H1 (cell line): ENCODE measurements around the gene KDM2A. TPM values are rescaled to one million over a fixed set of nuclear protein-coding genes. Genes with fewer than 3 reads are reported as not detected.

ENCODE experiments used
- CTCF ChIA-PET: fragments of 300-600 bp; sonication (Branson Sonifier 250); formaldehyde crosslinking; loops from one replicate; lab custom pipeline; 2021; ENCODE audit not compliant: partially characterized antibody; lab: Charles Lee
- POLR2A ChIA-PET: fragments of 300-600 bp; sonication (Branson Sonifier 250); formaldehyde crosslinking; loops from one replicate; lab custom pipeline; 2021; ENCODE audit warnings: inconsistent platforms; ENCODE audit not compliant: partially characterized antibody; lab: Charles Lee
- DNase-seq, 2 experiments: peaks; one replicate each; pipeline versions ENCODE4 v3.0.0 to v3.0.0-alpha.2; 2010 to 2022; ENCODE audit warnings: low spot score in 2 of 2, low read depth in 1 of 2, mixed read lengths in 1 of 2
- FAIRE-seq: peaks from 2 replicates; lab custom pipeline; 2011; peaks lifted over from hg19 to GRCh38; lab: Jason Lieb, UNC
- H2AFZ ChIP-seq: 2 replicates; pipeline ENCODE4 v1.8.1; 2012; ENCODE audit warnings: low read length, inconsistent platforms
- H2AK5ac ChIP-seq: 2 replicates; pipeline ENCODE4 v1.6.1; 2013; ENCODE audit warnings: low read depth, low read length
- H2BK120ac ChIP-seq: replicated peaks from 2 replicates; pipeline ENCODE3; 2013; ENCODE audit warnings: low read depth, low read length, inconsistent platforms
- H2BK12ac ChIP-seq: 2 replicates; pipeline ENCODE4 v1.6.1; 2013; ENCODE audit warnings: low read depth, low read length
- H2BK15ac ChIP-seq: 2 replicates; pipeline ENCODE4 v1.6.1; 2013; ENCODE audit warnings: low read length
- H2BK20ac ChIP-seq: 2 replicates; pipeline ENCODE4 v1.6.1; 2013; ENCODE audit warnings: low read length
- H2BK5ac ChIP-seq: 2 replicates; pipeline ENCODE4 v1.6.1; 2013; ENCODE audit warnings: low read depth, low read length
- H3K14ac ChIP-seq: 2 replicates; pipeline ENCODE4 v1.6.1; 2013; ENCODE audit warnings: inconsistent platforms; ENCODE audit not compliant: insufficient read length
- H3K18ac ChIP-seq: 2 replicates; pipeline ENCODE4 v1.6.1; 2013; ENCODE audit warnings: low read length; ENCODE audit errors: extremely low read depth
- H3K23ac ChIP-seq: 2 replicates; pipeline ENCODE4 v1.6.1; 2013; ENCODE audit warnings: inconsistent platforms; ENCODE audit not compliant: insufficient read length
- H3K23me2 ChIP-seq: 2 replicates; pipeline ENCODE4 v1.6.1; 2013; ENCODE audit warnings: low read depth, low read length
- H3K27ac ChIP-seq: 2 replicates; pipeline ENCODE4 v1.6.1; 2011; ENCODE audit warnings: low read depth, low read length, inconsistent platforms
- H3K27me3 ChIP-seq, 4 experiments: replicated peaks in 1 of 4; 1 replicate in 1 of 4; 2 replicates in 3 of 4; pipeline versions ENCODE4 v1.6.1 to v1.8.1; 2011 to 2013; ENCODE audit warnings: low read length in 3 of 4, mild to moderate bottlenecking in 3 of 4, inconsistent platforms in 2 of 4, mixed read lengths in 2 of 4, moderate library complexity in 1 of 4; ENCODE audit not compliant: control insufficient read depth in 3 of 4, insufficient read depth in 3 of 4; ENCODE audit errors: extremely low read depth in 1 of 4
- H3K36me3 ChIP-seq, 4 experiments: 2 replicates each; pipeline versions ENCODE4 v1.6.1 to v1.8.1; 2011 to 2013; ENCODE audit warnings: mild to moderate bottlenecking in 4 of 4, low read length in 3 of 4, moderate library complexity in 2 of 4, control low read depth in 1 of 4, inconsistent platforms in 1 of 4; ENCODE audit not compliant: insufficient read depth in 4 of 4, control insufficient read depth in 2 of 4
- H3K4ac ChIP-seq: replicated peaks from 2 replicates; pipeline ENCODE3; 2013; ENCODE audit warnings: low read length, low read depth, mixed read lengths, inconsistent platforms; ENCODE audit not compliant: insufficient read length
- H3K4me1 ChIP-seq, 4 experiments: replicated peaks in 1 of 4; 1 replicate in 1 of 4; 2 replicates in 3 of 4; pipeline versions ENCODE4 v1.6.1 to v1.8.1; 2011 to 2013; ENCODE audit warnings: low read length in 3 of 4, inconsistent platforms in 2 of 4, mixed read lengths in 1 of 4; ENCODE audit not compliant: insufficient read depth in 4 of 4, control insufficient read depth in 3 of 4
- H3K4me2 ChIP-seq, 2 experiments: 2 replicates each; pipeline versions ENCODE4 v1.6.1 to v1.8.1; 2011 to 2013; ENCODE audit warnings: low read depth in 2 of 2, low read length in 2 of 2, control low read depth in 1 of 2, inconsistent platforms in 1 of 2, mild to moderate bottlenecking in 1 of 2; ENCODE audit not compliant: insufficient read depth in 1 of 2
- H3K4me3 ChIP-seq, 4 experiments: fragments of 200-600, 300-600 bp in 1 of 4; sonication (generic), shearing (Covaris generic), sonication (Bioruptor Twin) in 1 of 4; 2 replicates each; pipeline versions ENCODE4 v1.5.1 to v1.8.1; 2011 to 2016; ENCODE audit warnings: low read length in 4 of 4, low read depth in 3 of 4, control low read depth in 2 of 4, inconsistent platforms in 2 of 4, mild to moderate bottlenecking in 2 of 4, mixed read lengths in 1 of 4, moderate library complexity in 1 of 4; ENCODE audit not compliant: insufficient read depth in 2 of 4; ENCODE audit errors: extremely low read depth in 1 of 4
- H3K56ac ChIP-seq: replicated peaks from 2 replicates; pipeline ENCODE3; 2013; ENCODE audit warnings: low read depth, mild to moderate bottlenecking, mixed read lengths, low read length, inconsistent platforms; ENCODE audit not compliant: insufficient read length
- H3K79me1 ChIP-seq: 2 replicates; pipeline ENCODE4 v1.6.1; 2013; ENCODE audit warnings: low read depth, low read length, control low read depth
- H3K79me2 ChIP-seq, 2 experiments: 2 replicates each; pipeline versions ENCODE4 v1.6.1 to v1.8.1; 2012 to 2013; ENCODE audit warnings: low read length in 2 of 2, mild to moderate bottlenecking in 2 of 2, inconsistent platforms in 1 of 2; ENCODE audit not compliant: insufficient read depth in 2 of 2, control insufficient read depth in 1 of 2
- H3K9ac ChIP-seq, 4 experiments: replicated peaks in 1 of 4; 1 replicate in 1 of 4; 2 replicates in 3 of 4; pipeline versions ENCODE4 v1.6.1 to v1.8.1; 2011 to 2013; ENCODE audit warnings: low read depth in 3 of 4, low read length in 3 of 4, control low read depth in 2 of 4, mild to moderate bottlenecking in 2 of 4, moderate library complexity in 2 of 4, inconsistent platforms in 1 of 4; ENCODE audit errors: extremely low read depth in 1 of 4
- H3K9me3 ChIP-seq, 2 experiments: 2 replicates each; pipeline versions ENCODE4 v1.6.1 to v1.8.1; 2012 to 2013; ENCODE audit warnings: mild to moderate bottlenecking in 2 of 2, moderate library complexity in 2 of 2, control low read depth in 1 of 2, inconsistent platforms in 1 of 2, low read depth in 1 of 2, low read length in 1 of 2, mixed read lengths in 1 of 2; ENCODE audit not compliant: insufficient read depth in 2 of 2
- H4K20me1 ChIP-seq, 2 experiments: replicated peaks in 1 of 2; 2 replicates each; pipeline versions ENCODE3 to v1.8.1; 2011 to 2013; ENCODE audit warnings: inconsistent platforms in 2 of 2, low read length in 2 of 2, mild to moderate bottlenecking in 1 of 2; ENCODE audit not compliant: insufficient read depth in 2 of 2, control insufficient read depth in 1 of 2
- H4K5ac ChIP-seq: 2 replicates; pipeline ENCODE4 v1.6.1; 2013; ENCODE audit warnings: low read length, low read depth, mixed read lengths, inconsistent platforms; ENCODE audit not compliant: insufficient read length
- H4K8ac ChIP-seq: 2 replicates; pipeline ENCODE4 v1.8.0; 2013; ENCODE audit warnings: mild to moderate bottlenecking, moderate library complexity, low read length, inconsistent platforms; ENCODE audit not compliant: insufficient read depth; ENCODE audit errors: extremely low read depth
- H4K91ac ChIP-seq: replicated peaks from 2 replicates; pipeline ENCODE3; 2013; ENCODE audit warnings: low read length, mixed read lengths, inconsistent platforms; ENCODE audit not compliant: insufficient read length
- BCL11A ChIP-seq, 2 experiments: IDR thresholded peaks; one replicate each; pipeline ENCODE4 v1.6.1; 2011; ENCODE audit warnings: low read depth in 2 of 2, low read length in 2 of 2, mild to moderate bottlenecking in 2 of 2
- WGBS, 2 experiments: shearing (Covaris generic) in 1 of 2; methylation state at CpG; one replicate each; pipeline versions ENCODE4 v1.1.6 to v1.1.7; 2013 to 2015; ENCODE audit warnings: low lambda C conversion rate in 2 of 2, mixed read lengths in 2 of 2, inconsistent platforms in 1 of 2, low coverage in 1 of 2, missing lambda C conversion rate in 1 of 2; ENCODE audit not compliant: insufficient replicate concordance in 2 of 2, insufficient coverage in 1 of 2, insufficient read length in 1 of 2; ENCODE audit errors: extremely low coverage in 1 of 2, missing lambda C conversion rate in 1 of 2; 5-methylcytosine and 5-hydroxymethylcytosine counted together
- polyA plus RNA-seq, 7 experiments: library from polyadenylated mRNA; depleted of rRNA in 3 of 7; stranded (reverse) in 5 of 7; unstranded in 2 of 7; fragments of >200 nt in 5 of 7; fragments of 200-250 nt in 2 of 7; gene quantifications; 1 replicate in 5 of 7; 2 replicates in 1 of 7; 4 replicates in 1 of 7; pipeline versions ENCODE4 v1.2.1 to v1.2.3, GENCODE V29; 2011 to 2013; ENCODE audit warnings: missing spikeins in 2 of 7, mixed read lengths in 2 of 7
- total RNA-seq: library from RNA; stranded (reverse); fragmentation: NEBNext Ultra II Directional; extraction: Animal tissue kit (Norgen Biotek cat#: 25700); gene quantifications from 2 replicates; pipeline ENCODE4 v1.2.1, GENCODE V29; 2021
- TF ChIP-seq, protein P1 (sequence below): IDR thresholded peaks from 2 replicates; pipeline ENCODE4 v1.6.1; 2012; ENCODE audit warnings: inconsistent platforms

Gene KDM2A
- total and polyA plus RNA-seq, 2 of the 8 experiments (the other 6 are each of a cell fraction or from before 2014, with no cell fraction given), result 55.4 to 66.2 TPM

- H2BK20ac ChIP-seq, result no peak overlapping the region
- H3K4me3 ChIP-seq, result no peak overlapping the region
- no peak for TF ChIP-seq BCL11A (IDR thresholded peaks at IDR 0.05; ENCODE audit: low read depth in 2 of 2, low read length in 2 of 2)
- TF ChIP-seq, protein P1, sequence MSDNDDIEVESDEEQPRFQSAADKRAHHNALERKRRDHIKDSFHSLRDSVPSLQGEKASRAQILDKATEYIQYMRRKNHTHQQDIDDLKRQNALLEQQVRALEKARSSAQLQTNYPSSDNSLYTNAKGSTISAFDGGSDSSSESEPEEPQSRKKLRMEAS, result no peak
- peaks cover 8 to 47% (median 35%) of the 10 kb centered on the region in 4 experiments for H3K4me1 ChIP-seq
- no peak overlapping the region for H3K27ac ChIP-seq
- H2BK12ac ChIP-seq, result no peak overlapping the region
- H2BK120ac ChIP-seq, result no peak overlapping the region
- H3K79me2 ChIP-seq, result peaks cover 0 to 66% of the 10 kb centered on the region in 2 experiments; a peak in 3 of 4 replicates
- no peak overlapping the region for H4K5ac ChIP-seq
- H3K18ac ChIP-seq, result no peak overlapping the region
- H3K9me3 ChIP-seq, result no peaks in the 10 kb centered on the region
- no peak overlapping the region for H3K23ac ChIP-seq
- peak overlapping the region; percentile 9 for H4K91ac ChIP-seq
- DNase-seq (no peak), FAIRE-seq (no peak)
- H3K4ac ChIP-seq, result no peak overlapping the region
- H3K9ac ChIP-seq, result no peak overlapping the region
- peaks cover 24% of the 10 kb centered on the region for H3K79me1 ChIP-seq
- H3K36me3 ChIP-seq, result peaks cover 0 to 3% (median 0%) of the 10 kb centered on the region in 4 experiments; a peak in 2 of 8 replicates
- H3K23me2 ChIP-seq, result no peaks in the 10 kb centered on the region; the same call in 1 of the 2 replicates
- H3K56ac ChIP-seq, result no peak overlapping the region
- no peak overlapping the region for H2AFZ ChIP-seq
- no peaks in the 10 kb centered on the region for H3K27me3 ChIP-seq
- 86% methylated on average over 14 of the region's 14 CpGs; no CpG with 5 or more reads in 1 of the 2 experiments for WGBS, 2 experiments
- ChIA-PET POLR2A (interaction anchor here (0.6 to 4.2 kb wide), 5 partner anchors 10 to 131 kb away, joined by 3 to 20 read pairs (median 3); partner anchors contain the start of genes ANKRD13D and SSH3), CTCF (interaction anchor here (2.9 to 13.0 kb wide), 3 partner anchors 11 to 45 kb away, joined by 14 to 186 read pairs (median 28); partner anchors contain the start of gene ANKRD13D)
- no peak overlapping the region for H2AK5ac ChIP-seq
- no peak overlapping the region for H4K8ac ChIP-seq
- H4K20me1 ChIP-seq, result peaks cover 15 to 31% of the 10 kb centered on the region in 2 experiments
- no peak overlapping the region for H3K14ac ChIP-seq
- 0 out of 2 replicates have a peak overlapping the region, but pooled peaks have one; percentile 29 for H2BK15ac ChIP-seq
- no peak overlapping the region; the same call in 1 of the 2 replicates for H2BK5ac ChIP-seq
- no peak overlapping the region for H3K4me2 ChIP-seq
Observed at GRCh38 chr11:67273260-67273990, 154.4 kb downstream of the KDM2A start.
